RWPE1 (cell line): ENCODE results near the gene KIFAP3.

Experiments
- CTCF ChIA-PET: fragments of 350-600 bp; sonication (Branson Sonifier 250); formaldehyde crosslinking; extraction: SDS; loops from one replicate; lab custom pipeline; 2021; lab: Yijun Ruan, JAX
- POLR2A ChIA-PET: fragments of 400-600 bp; formaldehyde crosslinking; extraction: SDS; loops from one replicate; lab custom pipeline; 2020; ENCODE audit warnings: antibody characterized with exemption; ENCODE audit not compliant: low non-redundant PET; lab: Yijun Ruan, JAX
- DNase-seq: peaks from one replicate; pipeline ENCODE4 v3.0.0; 2012; ENCODE audit warnings: low spot score
- H3K27ac ChIP-seq: fragments of 450-650 bp; 2 replicates; pipeline ENCODE4 v1.5.1; 2017
- CTCF ChIP-seq: fragments of 450-650 bp; conservative IDR thresholded peaks from 2 replicates; pipeline ENCODE4 v1.5.1; 2017; ENCODE audit warnings: low read depth, mild to moderate bottlenecking

The KIFAP3 gene

GRCh38 chr1:169968174-169968573 is 106.3 kb downstream of the KIFAP3 start:
- DNase-seq = no peak
- H3K27ac ChIP-seq = no peak overlapping the region
- no peak for TF ChIP-seq CTCF
- POLR2A ChIA-PET = no interaction called here
- CTCF ChIA-PET = interaction anchor here (0.6 kb wide), 1 partner anchor 269 kb away, joined by 3 read pairs; no protein-coding TSS in a partner anchor

- TF ChIP-seq CTCF = no peak
- POLR2A ChIA-PET = no interaction called here
- no peak overlapping the region for H3K27ac ChIP-seq
- CTCF ChIA-PET = interaction anchor here (0.8 kb wide), 1 partner anchor 8 kb away, joined by 5 read pairs; no protein-coding TSS in a partner anchor
- DNase-seq = no peak
Measured at GRCh38 chr1:169964206-169964605, 110.3 kb downstream of the KIFAP3 start.

GRCh38 chr1:169959686-169960085 is 114.8 kb downstream of the KIFAP3 start:
- POLR2A ChIA-PET = no interaction called here

GRCh38 chr1:169958987-169959386 is 115.5 kb downstream of the KIFAP3 start:
- ChIA-PET POLR2A (no interaction called here), CTCF (interaction anchor here (0.6 kb wide), 1 partner anchor 52 kb away, joined by 3 read pairs; no protein-coding TSS in a partner anchor)
- no peak for TF ChIP-seq CTCF
- no peak for DNase-seq
- no peak overlapping the region for H3K27ac ChIP-seq

More at GRCh38 chr1:169959686-169960085, 114.8 kb downstream of the KIFAP3 start:
- no peak for DNase-seq
- TF ChIP-seq CTCF = no peak
- H3K27ac ChIP-seq = no peak overlapping the region
- CTCF ChIA-PET = interaction anchor here (0.6 kb wide), 1 partner anchor 51 kb away, joined by 3 read pairs; no protein-coding TSS in a partner anchor

- TF ChIP-seq CTCF = no peak
- CTCF ChIA-PET = interaction anchor here (0.6 kb wide), 1 partner anchor 138 kb away, joined by 7 read pairs; no protein-coding TSS in a partner anchor
Measured at GRCh38 chr1:169957884-169958283, 116.6 kb downstream of the KIFAP3 start.

GRCh38 chr1:169951108-169951507 is 123.4 kb downstream of the KIFAP3 start:
- ChIA-PET CTCF (interaction anchor here (0.6 kb wide), 1 partner anchor 134 kb away, joined by 3 read pairs; no protein-coding TSS in a partner anchor), POLR2A (no interaction called here)
- DNase-seq = no peak
- no peak overlapping the region for H3K27ac ChIP-seq
- TF ChIP-seq CTCF = no peak

More at GRCh38 chr1:169957884-169958283, 116.6 kb downstream of the KIFAP3 start:
- POLR2A ChIA-PET = no interaction called here
- no peak overlapping the region for H3K27ac ChIP-seq
- DNase-seq = no peak
